ENCODE data around the gene HSD11B2.
A peak's percentile ranks its signal among the peaks of the same experiment; 100 is the strongest.

The HSD11B2 gene

GRCh38 chr16:67424261-67424615, 6.7 kb upstream of the HSD11B2 start:
- TF ChIP-seq CTCF (conservative IDR thresholded peaks at IDR 0.05; ENCODE audit: control insufficient read depth, insufficient read depth, low read depth, low read length), result no peak
- no peak for DNase-seq (ENCODE audit: low read depth)
- H3K4me3 ChIP-seq (ENCODE audit: control insufficient read depth, low read depth, low read length), result no peak overlapping the region

- DNase-seq (ENCODE audit: low read depth), result peak; percentile 56
- no peak for TF ChIP-seq CTCF (conservative IDR thresholded peaks at IDR 0.05; ENCODE audit: control insufficient read depth, insufficient read depth, low read depth, low read length)
Observed at GRCh38 chr16:67425061-67425460, 5.9 kb upstream of the HSD11B2 start.

GRCh38 chr16:67425580-67425979, 5.3 kb upstream of the HSD11B2 start:
- no peak for TF ChIP-seq CTCF (conservative IDR thresholded peaks at IDR 0.05; ENCODE audit: control insufficient read depth, insufficient read depth, low read depth, low read length)
- H3K4me3 ChIP-seq (ENCODE audit: control insufficient read depth, low read depth, low read length), result no peak overlapping the region
- no peak for DNase-seq (ENCODE audit: low read depth)

More at GRCh38 chr16:67425061-67425460, 5.9 kb upstream of the HSD11B2 start:
- H3K4me3 ChIP-seq (ENCODE audit: control insufficient read depth, low read depth, low read length), result no peak overlapping the region

GRCh38 chr16:67426022-67426421, 4.9 kb upstream of the HSD11B2 start:
- DNase-seq (ENCODE audit: low read depth), result no peak
- TF ChIP-seq CTCF (conservative IDR thresholded peaks at IDR 0.05; ENCODE audit: control insufficient read depth, insufficient read depth, low read depth, low read length), result no peak
- no peak overlapping the region for H3K4me3 ChIP-seq (ENCODE audit: control insufficient read depth, low read depth, low read length)

- no peak for TF ChIP-seq CTCF (conservative IDR thresholded peaks at IDR 0.05; ENCODE audit: control insufficient read depth, insufficient read depth, low read depth, low read length)
- DNase-seq (ENCODE audit: low read depth), result peak; percentile 57
- H3K4me3 ChIP-seq (ENCODE audit: control insufficient read depth, low read depth, low read length), result no peak overlapping the region
Observed at GRCh38 chr16:67426950-67427349, 4.0 kb upstream of the HSD11B2 start.

- DNase-seq (ENCODE audit: low read depth), result peak; percentile 60
- TF ChIP-seq CTCF (conservative IDR thresholded peaks at IDR 0.05; ENCODE audit: control insufficient read depth, insufficient read depth, low read depth, low read length), result peak; percentile 86
Observed at GRCh38 chr16:67428146-67428731, 2.7 kb upstream of the HSD11B2 start.

More at GRCh38 chr16:67428146-67428731, 2.7 kb upstream of the HSD11B2 start:
- no peak overlapping the region for H3K4me3 ChIP-seq (ENCODE audit: control insufficient read depth, low read depth, low read length)
